GM19240 (cell line): ENCODE results near the gene TSPAN9.

Experiments
- DNase-seq: peaks from one replicate; pipeline ENCODE4 v3.0.0; 2011; ENCODE audit warnings: low spot score; ENCODE audit not compliant: insufficient read length

The TSPAN9 gene

GRCh38 chr12:3330976-3331510, 253.9 kb downstream of the TSPAN9 start:
- DNase-seq, result no peak

GRCh38 chr12:3332188-3332587, 255.0 kb downstream of the TSPAN9 start:
- DNase-seq, result no peak

- no peak for DNase-seq
Measured at GRCh38 chr12:3333583-3333982, 256.4 kb downstream of the TSPAN9 start.

GRCh38 chr12:3333991-3334391, 256.8 kb downstream of the TSPAN9 start:
- DNase-seq, result no peak

- no peak for DNase-seq
Measured at GRCh38 chr12:3335078-3335487, 257.9 kb downstream of the TSPAN9 start.
